HG02623 (cell line): Measurements from ENCODE around the gene ZNF440.
A peak's percentile ranks its signal among the peaks of the same experiment; 100 is the strongest.
"Not testable (repeated sequence)": the region's sequence is repeated elsewhere in the genome, so short reads cannot be mapped to it uniquely, and the experiment has no call there.

Experiments
- ATAC-seq: cut with Tn5 transposase; IDR thresholded peaks from one replicate; pipeline ENCODE4 v1.9.1; 2021; ENCODE audit warnings: moderate library complexity; ENCODE audit not compliant: unreplicated experiment

The ZNF440 gene

GRCh38 chr19:11814029-11814699 is at the start of gene ZNF440:
ZNF440 (plus strand) TSS chr19:11814273; CDS start chr19:11814448, 175 bp downstream.
- peak; percentile 97 for ATAC-seq

- ATAC-seq, result peak; percentile 91
Observed at GRCh38 chr19:11766597-11767591, 47.2 kb upstream of the ZNF440 start, which contains the start of gene ZNF441. ZNF441 (plus strand) TSS chr19:11767000; CDS start chr19:11767194, 194 bp downstream.

GRCh38 chr19:11767633-11768133 is 46.4 kb upstream of the ZNF440 start:
- no peak for ATAC-seq

GRCh38 chr19:11769995-11770394 is 44.1 kb upstream of the ZNF440 start:
- no peak for ATAC-seq

- not testable (repeated sequence) for ATAC-seq
Observed at GRCh38 chr19:11771520-11771919, 42.6 kb upstream of the ZNF440 start.

GRCh38 chr19:11776669-11777068 is 37.4 kb upstream of the ZNF440 start:
- not testable (repeated sequence) for ATAC-seq

- no peak for ATAC-seq
Observed at GRCh38 chr19:11780431-11781020, 33.5 kb upstream of the ZNF440 start.

GRCh38 chr19:11781295-11782057 is 32.6 kb upstream of the ZNF440 start:
- no peak for ATAC-seq

- ATAC-seq, result no peak
Observed at GRCh38 chr19:11783767-11784166, 30.3 kb upstream of the ZNF440 start.

GRCh38 chr19:11784356-11784755 is 29.7 kb upstream of the ZNF440 start:
- no peak for ATAC-seq

- ATAC-seq, result no peak
Observed at GRCh38 chr19:11787536-11787935, 26.5 kb upstream of the ZNF440 start.

GRCh38 chr19:11792942-11793341 is 21.1 kb upstream of the ZNF440 start:
- ATAC-seq, result no peak

- ATAC-seq, result no peak
Observed at GRCh38 chr19:11797491-11797890, 16.6 kb upstream of the ZNF440 start.

- peak; percentile 92 for ATAC-seq
Observed at GRCh38 chr19:11798391-11799330, 15.4 kb upstream of the ZNF440 start, which contains the start of gene ZNF491. ZNF491 (plus strand) TSS chr19:11798523; CDS start chr19:11805954, 7,431 bp downstream.

GRCh38 chr19:11806354-11807098 is 7.5 kb upstream of the ZNF440 start:
- ATAC-seq, result no peak

GRCh38 chr19:11807099-11807380 is 7.0 kb upstream of the ZNF440 start:
- ATAC-seq, result no peak

GRCh38 chr19:11813703-11814028 is 407 bp upstream of the ZNF440 start:
- no peak for ATAC-seq

- ATAC-seq, result no peak
Observed at GRCh38 chr19:11814700-11815035, 595 bp downstream of the ZNF440 start.
